Transverse colon (tissue), 4 donors: ENCODE results near the gene CCDC14. TPM values are rescaled to one million over a fixed set of nuclear protein-coding genes. Genes with fewer than 3 reads are reported as not detected.

Experiments used
- DNase-seq: peaks from one replicate; pipeline ENCODE4 v3.0.0-alpha.2; 2019
- H3K27ac ChIP-seq, 4 donors: fragments of 200-600 bp; sonication (generic); 2 replicates each; pipeline ENCODE4 v1.5.1; 2016 to 2018; ENCODE audit warnings: inconsistent platforms in 4 of 4
- H3K27me3 ChIP-seq: fragments of 200-600 bp; sonication (generic); 2 replicates; pipeline ENCODE4 v1.5.1; 2017; ENCODE audit warnings: inconsistent platforms
- H3K36me3 ChIP-seq, 4 donors: fragments of 200-600 bp; sonication (generic); 2 replicates each; pipeline ENCODE4 v1.5.1; 2017 to 2019; ENCODE audit warnings: inconsistent platforms in 4 of 4
- H3K4me1 ChIP-seq, 4 donors: fragments of 200-600 bp; sonication (generic); 2 replicates each; pipeline ENCODE4 v1.5.1; 2017 to 2020; ENCODE audit warnings: inconsistent platforms in 4 of 4
- H3K4me3 ChIP-seq, 4 donors: fragments of 200-600 bp; sonication (generic); 1 replicate in 1 of 4; 2 replicates in 3 of 4; pipeline versions ENCODE4 v1.5.1 to v1.6.1; 2017 to 2019; ENCODE audit warnings: inconsistent platforms in 4 of 4
- H3K9me3 ChIP-seq, 2 donors: fragments of 200-600 bp; sonication (generic); 2 replicates each; pipeline ENCODE4 v1.5.1; 2017 to 2019; ENCODE audit warnings: inconsistent platforms in 2 of 2
- CTCF ChIP-seq, 5 experiments: fragments of 200-600 bp in 3 of 5; fragments of 450-650 bp in 2 of 5; sonication (generic) in 3 of 5; IDR thresholded peaks; 1 replicate in 2 of 5; 2 replicates in 3 of 5; pipeline ENCODE4 v1.5.1; 2016 to 2017; ENCODE audit warnings: antibody characterized with exemption in 5 of 5, inconsistent platforms in 3 of 5, mild to moderate bottlenecking in 2 of 5, moderate library complexity in 1 of 5
- EP300 ChIP-seq: sonication (generic); formaldehyde crosslinking; IDR thresholded peaks from one replicate; pipeline ENCODE4 v1.6.1; 2017; ENCODE audit warnings: antibody characterized with exemption, low read depth
- POLR2A ChIP-seq: fragments of 450-650 bp; IDR thresholded peaks from one replicate; pipeline ENCODE4 v1.6.1; 2016; ENCODE audit warnings: antibody characterized with exemption, mild to moderate bottlenecking, moderate library complexity
- POLR2AphosphoS5 ChIP-seq, 3 donors: sonication (generic); formaldehyde crosslinking; IDR thresholded peaks; one replicate each; pipeline ENCODE4 v1.6.1; 2016; ENCODE audit warnings: antibody characterized with exemption in 3 of 3
- WGBS, 2 donors: methylation state at CpG; one replicate each; pipeline ENCODE4 v1.1.5; 2018; ENCODE audit warnings: low coverage in 1 of 2; 5-methylcytosine and 5-hydroxymethylcytosine counted together
- in situ Hi-C, 4 donors: fragments of 200-750 bp; cut with MboI; loops; one replicate each; pipeline versions ENCODE4 v1.15.0 to v1.15.1; 2017; ENCODE audit warnings: low sequenced_read_pairs in 3 of 4, low pct_ligation_motif_present in 1 of 4, low pct_unique_long_range_greater_than_20kb in 1 of 4
- intact Hi-C: fragments of 100-400 bp; cut with DNase I; formaldehyde crosslinking; loops from one replicate; pipeline ENCODE4 v1.15.1; 2023; ENCODE audit warnings: low total_unique reads
- total RNA-seq, 4 donors: library from RNA; depleted of rRNA; stranded (reverse); fragments of >200 nt; gene quantifications; one replicate each; pipeline ENCODE4 v1.1.0, GENCODE V29; 2016

The CCDC14 gene
- total RNA-seq, 4 donors from 2014 or later, result 93.1 to 117 (median 110) TPM

GRCh38 chr3:123949641-123950040, 11.4 kb downstream of the CCDC14 start:
- peaks cover 0 to 19% (median 9%) of the 10 kb centered on the region in 4 donors for H3K4me1 ChIP-seq
- WGBS, 2 donors, result 95 to 100% methylated on average over 2 of the region's 2 CpGs
- peaks cover 0 to 16% (median 8%) of the 10 kb centered on the region in 4 donors for H3K36me3 ChIP-seq
- in situ Hi-C loops, result no loop called here
- H3K27ac ChIP-seq, result no peak overlapping the region
- no peak for DNase-seq
- TF ChIP-seq POLR2AphosphoS5 (IDR thresholded peaks at IDR 0.05) (no peak), EP300 (no peak), CTCF (IDR thresholded peaks at IDR 0.05) (no peak), POLR2A (no peak)
- intact Hi-C loops, result no loop called here
- H3K9me3 ChIP-seq, result no peaks in the 10 kb centered on the region
- no peaks in the 10 kb centered on the region for H3K27me3 ChIP-seq
- no peak overlapping the region for H3K4me3 ChIP-seq

- DNase-seq, result peak; percentile 28
- in situ Hi-C loops, result no loop called here
These were observed 12.6 kb downstream of the CCDC14 start for GRCh38 chr3:123948449-123948848.

GRCh38 chr3:123947482-123947881, 13.5 kb downstream of the CCDC14 start:
- H3K9me3 ChIP-seq, result no peaks in the 10 kb centered on the region
- in situ Hi-C loops, result no loop called here
- intact Hi-C loops, result no loop called here
- no peaks in the 10 kb centered on the region for H3K27me3 ChIP-seq
- DNase-seq, result no peak
- H3K4me3 ChIP-seq, result no peak overlapping the region
- no peak for TF ChIP-seq CTCF (IDR thresholded peaks at IDR 0.05)
- no peak for TF ChIP-seq POLR2AphosphoS5 (IDR thresholded peaks at IDR 0.05)
- no peak for TF ChIP-seq EP300
- H3K36me3 ChIP-seq, result peaks cover 0 to 21% (median 10%) of the 10 kb centered on the region in 4 donors
- H3K4me1 ChIP-seq, result peaks cover 0 to 17% (median 4%) of the 10 kb centered on the region in 4 donors
- H3K27ac ChIP-seq, result no peak overlapping the region

More at GRCh38 chr3:123948449-123948848, 12.6 kb downstream of the CCDC14 start:
- Histone ChIP-seq H3K36me3 (peaks cover 0 to 23% (median 8%) of the 10 kb centered on the region in 4 donors), H3K27ac (no peak overlapping the region), H3K9me3 (no peaks in the 10 kb centered on the region), H3K4me3 (no peak overlapping the region), H3K4me1 (peaks cover 0 to 18% (median 7%) of the 10 kb centered on the region in 4 donors), H3K27me3 (no peaks in the 10 kb centered on the region)
- TF ChIP-seq CTCF (IDR thresholded peaks at IDR 0.05), result no peak
- no peak for TF ChIP-seq EP300
- no peak for TF ChIP-seq POLR2AphosphoS5 (IDR thresholded peaks at IDR 0.05)
- no peak for TF ChIP-seq POLR2A
- WGBS, 2 donors, result 28 to 65% methylated on average over 4 to 9 of the region's 9 CpGs
- intact Hi-C loops, result no loop called here

- 50 to 57% methylated on average over 1 of the region's 1 CpG for WGBS, 2 donors
- Histone ChIP-seq H3K4me1 (peaks cover 0 to 20% (median 7%) of the 10 kb centered on the region in 4 donors), H3K4me3 (no peak overlapping the region), H3K27me3 (no peaks in the 10 kb centered on the region), H3K36me3 (peaks cover 0 to 17% (median 7%) of the 10 kb centered on the region in 4 donors), H3K27ac (no peak overlapping the region), H3K9me3 (no peaks in the 10 kb centered on the region)
- no peak for DNase-seq
- in situ Hi-C loops, result no loop called here
- no peak for TF ChIP-seq POLR2AphosphoS5 (IDR thresholded peaks at IDR 0.05)
- no peak for TF ChIP-seq POLR2A
- no peak for TF ChIP-seq CTCF (IDR thresholded peaks at IDR 0.05)
- no peak for TF ChIP-seq EP300
- intact Hi-C loops, result no loop called here
These were observed 19.5 kb downstream of the CCDC14 start for GRCh38 chr3:123941542-123941941.
